Parathyroid adenoma (tissue), 2 donors: ENCODE data around the gene MYO9B.

Source experiments
- H2AFZ ChIP-seq: fragments of 300-600 bp; sonication (generic); one replicate; pipeline ENCODE4 v1.7.0; 2017; ENCODE audit warnings: antibody characterized with exemption, mild to moderate bottlenecking
- H3K27ac ChIP-seq: fragments of 300-600 bp; sonication (generic); one replicate; pipeline ENCODE4 v1.7.0; 2017
- H3K27me3 ChIP-seq: fragments of 300-600 bp; sonication (generic); one replicate; pipeline ENCODE4 v1.7.0; 2017; ENCODE audit warnings: low read length; ENCODE audit not compliant: control insufficient read depth, insufficient read depth
- H3K36me3 ChIP-seq: fragments of 300-600 bp; sonication (generic); one replicate; pipeline ENCODE4 v1.7.0; 2017; ENCODE audit warnings: low read length; ENCODE audit not compliant: control insufficient read depth, insufficient read depth
- H3K4me1 ChIP-seq: fragments of 300-600 bp; sonication (generic); one replicate; pipeline ENCODE4 v1.7.0; 2017; ENCODE audit warnings: control low read depth
- H3K4me2 ChIP-seq: fragments of 300-600 bp; sonication (generic); one replicate; pipeline ENCODE4 v1.7.0; 2017; ENCODE audit warnings: low read length
- H3K4me3 ChIP-seq: fragments of 300-600 bp; sonication (generic); one replicate; pipeline ENCODE4 v1.7.0; 2017; ENCODE audit warnings: low read depth, low read length
- H3K79me2 ChIP-seq: fragments of 300-600 bp; sonication (generic); one replicate; pipeline ENCODE4 v1.7.0; 2017; ENCODE audit warnings: control low read depth
- H3K9ac ChIP-seq: fragments of 300-600 bp; sonication (generic); one replicate; pipeline ENCODE4 v1.7.0; 2017; ENCODE audit warnings: mild to moderate bottlenecking
- H3K9me3 ChIP-seq: fragments of 300-600 bp; sonication (generic); one replicate; pipeline ENCODE4 v1.7.0; 2017; ENCODE audit warnings: low read length; ENCODE audit not compliant: control insufficient read depth
- TF ChIP-seq, protein P1 (sequence below): fragments of 300-600 bp; sonication (generic); IDR thresholded peaks from one replicate; pipeline ENCODE4 v1.7.0; 2017; ENCODE audit warnings: antibody characterized with exemption, mild to moderate bottlenecking
- donor health status: primary hyperparathyroidism.

The MYO9B gene

DNA sequence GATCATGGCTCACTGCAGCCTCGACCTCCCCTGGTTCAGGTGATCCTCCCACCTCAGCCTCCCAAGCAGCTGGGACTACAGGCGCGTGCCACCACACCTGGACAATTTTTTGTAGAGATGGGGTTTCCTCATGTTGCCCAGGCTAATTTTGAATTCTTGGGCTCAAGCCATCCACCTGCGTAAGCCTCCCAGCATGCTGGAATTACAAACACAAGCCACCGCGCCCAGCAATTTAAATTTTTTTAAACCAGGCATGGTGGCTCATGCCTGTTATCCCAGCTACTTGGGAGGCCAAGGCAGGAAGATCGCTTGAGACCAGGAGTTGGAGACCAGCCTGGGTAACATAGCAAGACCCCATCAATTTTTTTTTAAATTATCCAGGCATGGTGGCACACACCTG lies 79.7 kb downstream of the MYO9B start:
- no peak overlapping the region for H3K4me2 ChIP-seq
- no peaks in the 10 kb centered on the region for H3K27me3 ChIP-seq
- no peak overlapping the region for H3K4me3 ChIP-seq
- no peaks in the 10 kb centered on the region for H3K4me1 ChIP-seq
- H3K36me3 ChIP-seq: no peaks in the 10 kb centered on the region
- H3K9ac ChIP-seq: no peak overlapping the region
- no peaks in the 10 kb centered on the region for H3K79me2 ChIP-seq
- H2AFZ ChIP-seq: no peak overlapping the region
- TF ChIP-seq, protein P1, sequence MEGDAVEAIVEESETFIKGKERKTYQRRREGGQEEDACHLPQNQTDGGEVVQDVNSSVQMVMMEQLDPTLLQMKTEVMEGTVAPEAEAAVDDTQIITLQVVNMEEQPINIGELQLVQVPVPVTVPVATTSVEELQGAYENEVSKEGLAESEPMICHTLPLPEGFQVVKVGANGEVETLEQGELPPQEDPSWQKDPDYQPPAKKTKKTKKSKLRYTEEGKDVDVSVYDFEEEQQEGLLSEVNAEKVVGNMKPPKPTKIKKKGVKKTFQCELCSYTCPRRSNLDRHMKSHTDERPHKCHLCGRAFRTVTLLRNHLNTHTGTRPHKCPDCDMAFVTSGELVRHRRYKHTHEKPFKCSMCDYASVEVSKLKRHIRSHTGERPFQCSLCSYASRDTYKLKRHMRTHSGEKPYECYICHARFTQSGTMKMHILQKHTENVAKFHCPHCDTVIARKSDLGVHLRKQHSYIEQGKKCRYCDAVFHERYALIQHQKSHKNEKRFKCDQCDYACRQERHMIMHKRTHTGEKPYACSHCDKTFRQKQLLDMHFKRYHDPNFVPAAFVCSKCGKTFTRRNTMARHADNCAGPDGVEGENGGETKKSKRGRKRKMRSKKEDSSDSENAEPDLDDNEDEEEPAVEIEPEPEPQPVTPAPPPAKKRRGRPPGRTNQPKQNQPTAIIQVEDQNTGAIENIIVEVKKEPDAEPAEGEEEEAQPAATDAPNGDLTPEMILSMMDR: no peak
- H3K27ac ChIP-seq: no peak overlapping the region
- no peaks in the 10 kb centered on the region for H3K9me3 ChIP-seq

DNA sequence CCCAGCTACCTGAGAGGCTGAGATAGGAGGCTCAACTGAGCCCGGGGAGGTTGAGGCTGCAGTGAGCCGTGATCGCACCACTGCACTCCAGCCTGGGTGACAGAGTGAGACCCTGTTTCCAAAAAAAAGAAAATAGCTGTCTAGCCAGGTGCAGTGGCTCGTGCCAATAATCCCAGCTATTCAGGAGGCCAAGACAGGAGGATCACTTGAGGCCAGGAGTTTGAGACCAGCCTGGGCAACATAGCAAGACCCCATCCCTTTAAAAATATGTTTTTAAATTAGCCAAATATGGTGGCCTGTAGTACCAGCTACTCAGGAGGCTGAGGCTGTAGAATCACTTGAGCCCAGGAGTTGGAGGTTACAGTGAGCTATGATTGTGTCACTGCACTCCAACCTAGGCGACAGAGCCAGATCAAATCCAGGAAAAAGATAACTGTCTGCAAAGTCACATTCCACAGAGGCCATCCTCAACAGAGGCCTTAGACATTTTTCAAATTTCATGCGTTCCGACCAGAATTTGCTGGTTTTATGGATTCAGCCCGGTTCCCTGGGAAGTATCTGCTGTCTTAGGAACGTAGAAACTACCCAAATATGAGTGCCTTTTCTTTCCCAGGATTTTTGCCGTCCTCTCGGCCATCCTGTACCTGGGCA lies 80.8 kb downstream of the MYO9B start:
- H3K36me3 ChIP-seq: no peaks in the 10 kb centered on the region
- TF ChIP-seq, protein P1: no peak

DNA sequence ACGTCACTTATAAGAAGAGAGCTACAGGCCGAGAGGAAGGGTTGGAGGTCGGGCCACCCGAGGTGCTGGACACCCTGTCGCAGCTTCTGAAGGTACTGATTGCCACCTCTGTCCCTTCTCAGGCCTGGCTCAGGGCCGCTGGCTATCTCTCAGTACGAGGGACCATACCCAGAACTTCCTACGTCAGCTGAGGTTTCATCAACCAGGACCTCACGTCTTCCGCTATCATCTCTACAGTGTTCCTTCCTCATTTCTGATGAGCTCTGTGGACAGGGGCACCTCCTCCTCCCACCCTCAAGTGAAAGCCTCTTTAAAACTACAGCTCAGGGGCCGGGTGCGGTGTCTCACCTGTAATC lies 81.3 kb downstream of the MYO9B start:
- TF ChIP-seq, protein P1: no peak
- Histone ChIP-seq H3K4me3 (no peak overlapping the region), H3K79me2 (no peaks in the 10 kb centered on the region), H3K9ac (no peak overlapping the region), H3K4me2 (no peak overlapping the region), H3K27ac (no peak overlapping the region), H3K36me3 (no peaks in the 10 kb centered on the region), H3K9me3 (no peaks in the 10 kb centered on the region), H3K4me1 (no peaks in the 10 kb centered on the region), H3K27me3 (no peaks in the 10 kb centered on the region), H2AFZ (no peak overlapping the region)

More for the DNA sequence above, 80.8 kb downstream of the MYO9B start:
- Histone ChIP-seq H3K4me2 (no peak overlapping the region), H3K27me3 (no peaks in the 10 kb centered on the region), H3K79me2 (no peaks in the 10 kb centered on the region), H3K27ac (no peak overlapping the region), H3K9me3 (no peaks in the 10 kb centered on the region), H3K4me3 (no peak overlapping the region), H2AFZ (no peak overlapping the region), H3K4me1 (no peaks in the 10 kb centered on the region), H3K9ac (no peak overlapping the region)

DNA sequence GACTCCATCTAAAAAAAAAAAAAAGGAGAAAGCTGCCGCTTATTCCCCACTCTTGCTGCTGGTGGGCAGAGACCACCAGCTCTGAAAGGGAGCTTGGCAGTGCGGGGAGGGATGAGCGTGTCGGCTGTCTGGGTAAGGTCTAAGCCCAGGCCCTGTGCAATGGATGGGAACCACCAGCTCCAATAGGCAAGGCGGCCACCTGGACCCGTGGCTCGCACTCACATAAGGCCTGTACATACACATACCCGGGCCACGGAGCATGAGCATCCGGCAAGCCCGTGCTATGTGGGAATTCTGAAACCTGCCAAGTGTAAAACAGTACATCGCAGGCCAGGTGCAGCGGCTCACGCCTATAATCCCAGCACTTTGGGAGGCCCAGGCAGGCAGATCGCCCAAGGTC lies 83.0 kb downstream of the MYO9B start:
- TF ChIP-seq, protein P1: no peak
- H3K27ac ChIP-seq: no peak overlapping the region
- no peak overlapping the region for H2AFZ ChIP-seq
- no peak overlapping the region for H3K4me3 ChIP-seq
- no peaks in the 10 kb centered on the region for H3K9me3 ChIP-seq
- no peak overlapping the region for H3K4me2 ChIP-seq
- H3K4me1 ChIP-seq: no peaks in the 10 kb centered on the region
- no peaks in the 10 kb centered on the region for H3K79me2 ChIP-seq
- H3K27me3 ChIP-seq: no peaks in the 10 kb centered on the region
- no peaks in the 10 kb centered on the region for H3K36me3 ChIP-seq
- H3K9ac ChIP-seq: no peak overlapping the region
